Peyer's patch (tissue), 4 donors: ENCODE results near the gene AGAP1.

ENCODE experiments used
- CTCF ChIP-seq, 6 experiments: fragments of 450-650 bp in 4 of 6; fragments of 200-600 bp in 2 of 6; sonication (generic) in 1 of 6; IDR thresholded peaks; one replicate each; pipeline ENCODE4 v1.5.1; 2017 to 2019; ENCODE audit warnings: antibody characterized with exemption in 6 of 6, mild to moderate bottlenecking in 3 of 6, moderate library complexity in 1 of 6
- POLR2A ChIP-seq, 2 donors: fragments of 450-650 bp; IDR thresholded peaks; one replicate each; pipeline ENCODE4 v1.5.1; 2017; ENCODE audit warnings: antibody characterized with exemption in 2 of 2, mild to moderate bottlenecking in 2 of 2, moderate library complexity in 2 of 2

DNA sequence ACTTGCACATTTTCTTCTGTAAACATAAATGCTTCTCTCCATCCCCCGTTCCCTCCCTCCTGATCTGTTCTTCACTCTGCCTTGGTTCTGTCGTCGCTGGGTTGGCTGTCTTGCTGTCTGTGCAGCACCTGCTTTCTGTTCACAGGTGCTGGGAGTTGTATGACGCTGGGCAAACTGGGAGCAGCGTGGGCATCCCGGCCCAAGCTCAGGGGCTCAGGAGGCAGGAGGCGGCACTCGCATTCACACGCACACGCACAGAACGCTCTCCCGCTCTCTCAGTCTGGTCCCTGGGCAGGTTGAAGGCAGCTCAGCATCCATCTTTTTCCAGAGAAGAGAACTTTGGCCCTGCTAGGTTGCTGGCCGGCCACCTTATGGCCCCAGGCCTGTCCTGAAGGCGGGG lies 618.6 kb downstream of the AGAP1 start:
- TF ChIP-seq CTCF (IDR thresholded peaks at IDR 0.05) (no peak), POLR2A (IDR thresholded peaks at IDR 0.05) (no peak)
